ENCODE data around the gene MBNL1. TPM values are rescaled to one million over a fixed set of nuclear protein-coding genes. Genes with fewer than 3 reads are reported as not detected.

MBNL1 gene
- total RNA-seq, 6 donors from 2014 or later = 231 to 506 (median 357) TPM

GRCh38 chr3:152355744-152356665, 87.3 kb downstream of the MBNL1 start:
- H3K4me3 ChIP-seq = no peak overlapping the region
- no peaks in the 10 kb centered on the region for H3K9me3 ChIP-seq
- ATAC-seq (ENCODE audit: low FRiP score in 2 of 2) = peak in 1 of 2 donors; percentile 44
- H3K27ac ChIP-seq = no peak overlapping the region
- no peaks in the 10 kb centered on the region for H3K36me3 ChIP-seq
- no peaks in the 10 kb centered on the region for H3K27me3 ChIP-seq
- peaks cover 2 to 13% (median 7%) of the 10 kb centered on the region in 4 donors for H3K4me1 ChIP-seq
- WGBS, 2 donors = 88 to 91% methylated on average over 10 of the region's 10 CpGs
- no peak for TF ChIP-seq CTCF (IDR thresholded peaks at IDR 0.05)
- TF ChIP-seq POLR2AphosphoS5 (IDR thresholded peaks at IDR 0.05) = no peak
- TF ChIP-seq EP300 (IDR thresholded peaks at IDR 0.05) = no peak
- TF ChIP-seq POLR2A (IDR thresholded peaks at IDR 0.05) = no peak
- DNase-seq = no peak

GRCh38 chr3:152356870-152357276, 88.1 kb downstream of the MBNL1 start:
- ATAC-seq (ENCODE audit: low FRiP score in 2 of 2) (no peak), DNase-seq (no peak)
- Histone ChIP-seq H3K4me1 (peaks cover 2 to 15% (median 7%) of the 10 kb centered on the region in 4 donors), H3K9me3 (no peaks in the 10 kb centered on the region), H3K4me3 (no peak overlapping the region), H3K27ac (no peak overlapping the region), H3K27me3 (no peaks in the 10 kb centered on the region), H3K36me3 (no peaks in the 10 kb centered on the region)
- TF ChIP-seq POLR2AphosphoS5 (IDR thresholded peaks at IDR 0.05) (no peak), CTCF (IDR thresholded peaks at IDR 0.05) (no peak), EP300 (IDR thresholded peaks at IDR 0.05) (no peak), POLR2A (IDR thresholded peaks at IDR 0.05) (no peak)
- WGBS, 2 donors = 89 to 91% methylated on average over 2 of the region's 2 CpGs

- DNase-seq (no peak), ATAC-seq (ENCODE audit: low FRiP score in 2 of 2) (no peak)
- TF ChIP-seq POLR2AphosphoS5 (IDR thresholded peaks at IDR 0.05) = no peak
- no peak for TF ChIP-seq CTCF (IDR thresholded peaks at IDR 0.05)
- TF ChIP-seq EP300 (IDR thresholded peaks at IDR 0.05) = no peak
- TF ChIP-seq POLR2A (IDR thresholded peaks at IDR 0.05) = no peak
- H3K36me3 ChIP-seq = no peaks in the 10 kb centered on the region
- H3K4me3 ChIP-seq = no peak overlapping the region
- H3K4me1 ChIP-seq = peaks cover 2 to 15% (median 10%) of the 10 kb centered on the region in 4 donors
- no peaks in the 10 kb centered on the region for H3K9me3 ChIP-seq
- H3K27ac ChIP-seq = no peak overlapping the region
- H3K27me3 ChIP-seq = no peaks in the 10 kb centered on the region
These were observed 88.9 kb downstream of the MBNL1 start for GRCh38 chr3:152357587-152357986.

GRCh38 chr3:152359385-152360248, 90.9 kb downstream of the MBNL1 start:
- no peak for DNase-seq
- TF ChIP-seq CTCF (IDR thresholded peaks at IDR 0.05) (no peak), EP300 (IDR thresholded peaks at IDR 0.05) (no peak), POLR2AphosphoS5 (IDR thresholded peaks at IDR 0.05) (no peak), POLR2A (IDR thresholded peaks at IDR 0.05) (no peak)
- WGBS, 2 donors = 60% methylated on average over 2 of the region's 2 CpGs
- Histone ChIP-seq H3K4me3 (no peak overlapping the region), H3K4me1 (peaks cover 2 to 27% (median 11%) of the 10 kb centered on the region in 4 donors), H3K36me3 (no peaks in the 10 kb centered on the region), H3K27ac (no peak overlapping the region), H3K9me3 (no peaks in the 10 kb centered on the region), H3K27me3 (no peaks in the 10 kb centered on the region)
- ATAC-seq (ENCODE audit: low FRiP score in 2 of 2) = no peak

Measured in upper lobe of left lung (tissue), 6 donors.